NCI-H2107 treated with DMSO at 0.1 percent for 48 hours (cell line): ENCODE data around the gene SDHAF1.
A peak's percentile ranks its signal among the peaks of the same experiment; 100 is the strongest.
"Not testable (repeated sequence)": the region's sequence is repeated elsewhere in the genome, so short reads cannot be mapped to it uniquely, and the experiment has no call there.

Experiments used
- DNase-seq: peaks from one replicate; lab custom pipeline; 2025; ENCODE audit not compliant: unreplicated experiment; lab: John Stamatoyannopoulos, UW

The SDHAF1 gene, protein sequence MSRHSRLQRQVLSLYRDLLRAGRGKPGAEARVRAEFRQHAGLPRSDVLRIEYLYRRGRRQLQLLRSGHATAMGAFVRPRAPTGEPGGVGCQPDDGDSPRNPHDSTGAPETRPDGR

DNA sequence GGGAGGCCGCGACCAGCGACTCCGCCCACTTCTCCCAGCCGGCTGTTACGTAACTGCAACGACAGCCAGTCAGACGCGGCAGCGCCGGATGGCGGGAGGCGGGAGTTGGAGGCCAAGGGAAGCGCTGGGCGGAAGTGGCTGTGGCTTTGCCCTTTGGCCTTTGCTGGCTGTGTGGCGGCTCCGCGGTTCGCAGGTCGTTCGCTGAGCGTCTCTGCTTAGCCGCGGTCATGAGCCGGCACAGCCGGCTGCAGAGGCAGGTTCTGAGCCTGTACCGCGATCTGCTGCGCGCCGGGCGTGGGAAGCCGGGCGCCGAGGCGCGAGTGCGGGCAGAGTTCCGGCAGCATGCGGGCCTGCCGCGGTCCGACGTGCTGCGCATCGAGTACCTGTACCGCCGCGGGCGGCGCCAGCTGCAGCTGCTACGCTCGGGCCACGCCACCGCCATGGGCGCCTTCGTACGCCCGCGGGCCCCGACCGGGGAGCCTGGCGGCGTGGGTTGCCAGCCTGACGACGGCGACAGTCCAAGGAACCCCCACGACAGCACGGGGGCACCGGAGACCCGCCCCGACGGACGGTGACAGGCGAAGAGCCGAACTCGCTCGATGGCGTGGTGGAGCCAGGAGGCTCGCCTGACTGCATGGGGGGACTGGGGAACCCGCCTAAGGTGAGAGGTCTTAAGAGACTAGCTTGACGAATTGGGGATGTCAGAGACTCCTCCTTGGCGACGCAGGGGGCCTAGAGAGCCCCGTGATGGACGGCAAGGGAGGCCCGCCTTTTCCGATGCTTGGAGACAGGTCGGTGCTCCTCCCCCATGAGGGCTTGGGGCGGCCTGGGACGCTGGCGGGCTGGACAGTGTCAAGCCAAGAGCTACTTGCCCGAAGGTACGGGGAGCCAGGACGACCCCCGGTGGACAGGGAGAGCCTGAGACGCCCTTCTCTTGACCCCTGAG lies at the start of gene SDHAF1:
TSS of gene SDHAF1 (plus strand) at position 141 of the 946 bp plus-strand sequence. CDS start at position 228, 87 bp downstream.
- DNase-seq, result peak; percentile 79

DNA sequence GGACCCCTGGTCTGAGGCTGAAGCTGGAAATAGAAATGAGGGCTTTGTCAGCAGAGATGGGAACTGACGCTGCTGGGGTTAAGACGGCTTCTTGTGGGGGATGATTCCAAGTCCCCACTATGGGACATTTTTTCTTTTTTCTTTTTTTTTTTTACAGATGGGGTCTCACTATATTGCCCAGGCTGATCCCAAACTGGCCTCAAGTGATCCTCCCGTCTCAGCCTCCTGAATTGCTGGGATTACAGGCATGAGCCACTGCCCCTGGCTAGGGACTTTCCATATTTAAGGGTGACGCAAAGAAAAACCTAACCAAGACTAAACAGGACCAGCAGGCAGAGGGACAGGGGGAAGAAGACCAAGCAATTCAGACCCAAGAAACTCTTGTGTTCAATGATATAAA lies 48.8 kb upstream of the SDHAF1 start:
- no peak for DNase-seq

DNA sequence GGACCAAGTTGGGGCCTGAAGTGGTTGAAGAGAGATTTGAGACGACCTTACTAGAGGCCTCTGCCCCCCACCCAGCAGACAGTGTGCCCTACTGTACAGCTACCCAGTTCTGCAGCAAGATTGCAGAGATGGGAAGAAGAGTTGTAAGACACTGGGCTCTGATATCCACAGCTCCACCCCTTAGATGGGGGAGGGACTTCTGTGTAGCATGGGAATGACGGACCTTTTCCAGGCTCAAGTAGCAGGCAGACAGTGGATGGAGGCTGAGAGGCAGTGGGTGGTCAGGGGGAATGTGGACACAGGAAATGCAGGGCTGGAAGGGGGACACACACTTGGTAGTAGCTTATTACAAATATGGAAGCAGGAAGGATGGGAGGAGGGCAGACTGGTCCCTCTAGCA lies 45.9 kb upstream of the SDHAF1 start:
- no peak for DNase-seq

DNA sequence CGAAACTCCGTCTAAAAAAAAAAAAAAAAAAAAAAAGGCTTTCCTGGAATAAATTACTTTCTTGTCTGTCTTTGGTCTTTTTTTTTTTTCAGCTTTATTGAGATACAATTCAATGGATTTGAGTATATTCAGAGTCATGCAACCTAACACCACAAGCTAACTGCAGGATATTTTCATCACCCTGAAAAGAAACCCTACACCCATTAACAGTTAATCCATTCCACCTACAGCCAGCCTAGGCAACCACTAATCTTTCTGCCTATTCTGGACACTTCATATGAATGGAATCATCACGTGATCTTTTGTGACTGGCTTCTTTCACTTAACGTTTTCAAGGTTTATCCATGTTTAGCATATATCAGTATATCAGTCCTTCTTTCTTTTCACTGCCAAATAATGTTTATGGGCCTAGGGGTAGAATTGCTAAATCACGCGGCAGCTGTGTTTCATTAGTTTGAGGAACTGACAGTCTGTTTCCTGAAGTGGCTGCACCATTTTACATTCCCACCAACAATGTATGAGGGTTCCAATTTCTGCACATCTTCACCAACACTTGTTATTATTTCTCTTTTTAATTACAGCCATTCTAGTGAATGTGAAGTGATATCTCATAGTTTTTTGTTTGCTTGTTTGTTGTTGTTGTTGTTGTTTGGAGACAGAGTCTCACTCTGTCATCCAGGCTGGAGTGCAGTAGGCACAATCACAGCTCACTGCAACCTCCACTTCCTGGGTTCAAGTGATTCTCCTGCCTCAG lies 38.9 kb upstream of the SDHAF1 start:
- peak; percentile 9 for DNase-seq

DNA sequence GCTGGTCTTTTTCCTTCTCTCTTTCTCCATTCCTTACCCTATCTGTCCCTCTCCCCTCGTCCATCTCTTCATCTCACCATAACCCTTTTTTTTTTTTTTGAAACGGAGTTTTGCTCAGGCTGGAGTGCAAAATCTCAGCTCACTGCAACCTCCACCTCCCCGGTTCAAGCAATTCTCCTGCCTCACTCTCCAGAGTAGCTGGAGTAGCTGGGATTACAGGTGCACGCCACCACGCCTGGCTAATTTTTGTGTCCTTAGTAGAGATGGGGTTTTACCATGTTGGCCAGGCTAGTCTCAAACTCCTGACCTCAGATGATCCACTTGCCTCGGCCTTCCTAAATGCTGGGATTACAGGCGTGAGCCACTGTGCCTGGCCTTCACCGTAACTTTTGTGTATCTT lies 37.6 kb upstream of the SDHAF1 start:
- not testable (repeated sequence) for DNase-seq

DNA sequence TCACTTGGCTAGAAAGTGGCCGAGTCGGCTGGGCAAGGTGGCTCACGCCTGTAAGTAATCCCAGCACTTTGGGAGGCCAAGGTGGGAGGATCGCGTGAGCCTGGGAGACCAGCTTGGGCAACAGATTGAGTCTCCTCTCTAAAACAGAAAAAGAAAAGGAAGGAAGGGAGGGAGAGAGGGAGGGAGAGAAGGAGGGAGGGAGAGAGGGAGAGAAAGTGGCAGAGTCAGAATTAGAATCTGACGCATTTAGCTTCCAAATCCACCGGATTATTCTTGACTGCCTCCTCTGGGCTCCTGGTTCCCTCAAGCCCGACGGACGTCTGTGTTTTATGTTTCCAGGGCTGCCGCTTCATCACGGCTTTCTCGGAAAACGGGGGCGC lies 36.3 kb upstream of the SDHAF1 start:
- DNase-seq, result no peak

DNA sequence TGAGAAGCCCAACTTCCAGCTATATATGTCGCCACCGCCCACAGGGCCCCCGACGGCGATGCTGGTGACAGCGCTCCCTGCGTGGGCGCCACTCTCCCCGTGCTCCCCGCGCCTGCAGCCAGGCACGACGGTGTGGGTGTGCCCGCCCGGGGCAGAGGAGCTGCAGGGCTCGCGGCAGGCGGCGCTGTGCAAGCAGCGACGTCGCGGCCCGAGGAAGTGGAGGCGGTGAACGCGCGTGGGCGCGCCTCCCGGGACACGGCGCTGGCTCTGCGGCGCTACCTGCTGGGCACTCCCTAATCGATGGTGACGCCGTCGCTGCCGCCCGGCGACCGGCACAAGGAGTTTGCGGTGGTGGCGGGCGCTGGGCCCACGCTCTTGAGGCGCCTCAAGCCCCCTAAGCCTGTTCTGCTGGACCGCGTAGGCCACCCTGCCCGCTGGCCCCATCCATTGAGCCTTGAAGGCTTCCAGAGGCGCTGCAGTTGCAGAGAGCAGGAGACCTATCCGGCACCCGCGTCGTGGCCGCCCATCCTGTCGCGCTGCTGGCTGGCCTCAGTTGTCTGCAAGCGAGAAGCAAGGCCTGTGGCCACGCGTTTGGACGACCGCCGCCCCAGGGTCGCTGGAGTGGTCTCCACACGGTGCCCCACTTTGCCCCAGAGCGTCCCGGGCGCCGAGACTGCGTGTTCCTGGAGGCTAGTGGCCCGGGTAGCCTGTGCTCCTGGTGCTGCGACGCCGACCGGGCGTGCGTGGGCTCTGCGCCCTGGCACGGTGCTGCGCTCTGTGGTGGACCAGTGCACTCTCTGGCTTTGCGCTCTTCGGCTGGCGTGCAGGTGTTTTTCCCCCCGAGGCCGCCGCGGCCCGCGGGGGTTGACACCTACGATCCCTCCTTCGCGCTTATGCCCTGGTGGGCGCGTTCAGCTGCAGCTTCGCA lies 35.7 kb upstream of the SDHAF1 start:
- DNase-seq, result no peak

DNA sequence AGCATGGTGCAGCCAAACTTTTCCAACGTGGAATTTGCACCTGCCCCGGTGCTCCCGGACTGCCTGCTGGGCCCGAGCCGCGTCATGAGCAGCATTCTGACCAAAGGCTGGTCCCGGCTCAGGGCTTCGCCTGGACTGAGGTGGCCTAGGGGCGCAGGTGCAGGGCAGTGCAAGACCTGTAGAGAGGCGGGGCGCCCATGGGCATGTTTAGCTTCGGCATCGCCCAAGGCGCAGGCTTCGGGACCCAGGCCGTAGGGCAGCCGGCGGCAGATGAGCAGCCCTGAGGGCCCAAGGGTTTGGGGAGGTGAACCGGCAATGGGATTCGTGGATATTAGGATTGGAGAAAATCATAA lies 35.0 kb upstream of the SDHAF1 start:
- DNase-seq, result no peak

DNA sequence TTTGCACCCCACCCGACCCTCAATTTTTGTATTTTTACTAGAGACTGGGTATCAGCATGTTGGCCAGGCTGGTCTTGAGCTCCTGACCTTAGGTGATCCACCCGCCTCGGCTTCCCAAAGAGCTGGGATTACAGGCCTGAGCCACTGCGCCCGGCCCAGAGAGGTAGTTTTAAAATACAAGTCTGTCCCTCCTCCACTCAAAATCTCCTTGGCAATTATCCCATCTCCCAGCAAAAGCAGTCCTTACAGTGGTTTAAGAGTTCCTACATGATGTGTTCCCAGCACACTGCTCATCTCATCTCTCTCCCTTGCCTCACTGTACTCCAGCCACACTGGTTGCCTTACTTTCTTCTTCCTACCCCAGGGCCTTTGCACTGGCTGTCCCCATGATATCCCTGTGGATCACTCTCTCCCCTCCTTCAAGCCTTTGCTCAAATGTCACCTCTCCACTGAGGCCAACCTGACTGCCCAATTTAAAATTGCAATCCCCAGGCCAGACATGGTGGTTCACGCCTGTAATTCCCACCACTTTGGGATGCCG lies 34.5 kb upstream of the SDHAF1 start:
- DNase-seq, result no peak

DNA sequence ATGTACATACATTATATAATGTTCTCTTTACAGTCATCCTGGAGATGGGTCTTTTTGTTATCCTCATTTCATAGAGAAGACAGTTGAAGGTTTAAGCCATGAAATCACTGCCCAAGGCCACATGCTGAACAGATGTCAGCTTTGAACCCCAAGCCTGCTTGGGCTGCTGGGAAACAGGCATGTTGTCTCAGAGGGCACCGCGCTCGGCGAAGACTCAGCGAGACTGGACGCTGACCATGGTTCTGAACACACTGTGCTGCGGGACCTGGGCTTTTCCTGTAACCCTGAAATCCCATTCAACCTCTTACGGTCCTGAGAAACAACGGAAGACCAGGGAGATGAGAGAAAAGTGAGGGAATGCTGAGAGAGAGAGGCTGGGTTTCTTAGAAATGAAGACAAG lies 31.5 kb upstream of the SDHAF1 start:
- DNase-seq, result no peak

DNA sequence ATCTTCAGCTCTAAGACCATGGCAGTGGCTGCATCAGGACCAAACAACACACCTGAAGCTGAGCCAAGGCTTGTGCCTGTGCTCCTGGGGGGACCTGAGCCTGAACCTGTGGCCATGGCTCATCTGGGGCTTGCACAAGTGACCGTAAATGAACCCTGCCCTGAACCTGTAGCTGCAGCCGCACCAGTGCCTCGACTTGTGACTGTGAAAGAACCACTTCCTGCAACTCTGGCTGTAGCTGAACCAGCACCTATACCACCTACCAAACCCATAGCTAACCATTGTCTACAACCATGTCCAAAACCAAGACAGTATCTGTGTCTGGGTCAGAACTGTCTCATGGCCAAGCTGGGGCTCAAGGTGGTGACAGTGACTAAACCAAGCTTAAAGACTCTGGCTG lies 28.2 kb upstream of the SDHAF1 start:
- no peak for DNase-seq

DNA sequence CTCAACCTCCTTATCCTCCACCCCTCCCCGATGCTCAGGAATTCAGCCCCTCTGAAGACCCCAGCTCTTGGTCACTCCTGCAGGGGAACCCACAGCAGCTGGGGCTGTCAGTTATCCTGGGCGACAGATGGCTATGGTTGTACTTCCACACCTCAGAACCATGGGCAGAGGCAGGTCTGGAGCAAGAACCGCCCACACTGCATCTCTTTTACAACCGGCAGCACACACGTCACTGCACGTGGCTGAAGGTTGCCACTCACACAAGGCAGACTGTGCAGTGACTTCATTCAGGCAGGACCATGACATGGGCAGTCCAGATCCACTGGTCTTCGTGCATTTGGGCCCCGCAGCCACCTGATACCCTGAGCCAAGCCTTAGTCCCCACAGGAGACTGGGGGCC lies 21.5 kb upstream of the SDHAF1 start:
- DNase-seq, result no peak

DNA sequence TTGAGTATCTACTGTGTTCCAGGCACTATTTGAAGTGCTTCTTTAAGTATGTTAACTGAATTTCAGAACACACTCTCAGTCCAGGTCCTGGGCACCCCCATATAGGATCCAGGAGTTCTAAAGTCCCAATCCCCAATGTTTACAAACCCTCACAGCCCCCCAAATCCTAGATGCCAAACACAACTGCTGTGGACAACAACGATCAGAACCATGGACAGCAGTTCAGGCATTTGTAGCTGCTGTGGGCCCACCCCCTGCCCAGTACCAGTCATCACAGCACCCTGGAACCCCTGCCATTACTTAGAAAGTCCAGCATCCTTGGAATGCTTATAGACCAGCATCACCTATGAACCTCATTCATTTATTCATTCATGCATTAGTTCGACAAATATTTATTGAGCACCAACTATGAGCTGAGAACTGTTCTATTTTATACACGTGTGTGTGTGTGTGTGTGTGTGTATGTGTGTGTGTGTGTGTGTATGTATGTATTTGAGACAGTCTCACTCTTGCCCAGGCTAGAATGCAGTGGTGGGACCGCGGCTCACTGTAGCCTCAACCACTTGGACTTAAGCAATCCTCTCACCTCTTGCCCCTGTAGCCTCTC lies 19.3 kb upstream of the SDHAF1 start:
- no peak for DNase-seq

DNA sequence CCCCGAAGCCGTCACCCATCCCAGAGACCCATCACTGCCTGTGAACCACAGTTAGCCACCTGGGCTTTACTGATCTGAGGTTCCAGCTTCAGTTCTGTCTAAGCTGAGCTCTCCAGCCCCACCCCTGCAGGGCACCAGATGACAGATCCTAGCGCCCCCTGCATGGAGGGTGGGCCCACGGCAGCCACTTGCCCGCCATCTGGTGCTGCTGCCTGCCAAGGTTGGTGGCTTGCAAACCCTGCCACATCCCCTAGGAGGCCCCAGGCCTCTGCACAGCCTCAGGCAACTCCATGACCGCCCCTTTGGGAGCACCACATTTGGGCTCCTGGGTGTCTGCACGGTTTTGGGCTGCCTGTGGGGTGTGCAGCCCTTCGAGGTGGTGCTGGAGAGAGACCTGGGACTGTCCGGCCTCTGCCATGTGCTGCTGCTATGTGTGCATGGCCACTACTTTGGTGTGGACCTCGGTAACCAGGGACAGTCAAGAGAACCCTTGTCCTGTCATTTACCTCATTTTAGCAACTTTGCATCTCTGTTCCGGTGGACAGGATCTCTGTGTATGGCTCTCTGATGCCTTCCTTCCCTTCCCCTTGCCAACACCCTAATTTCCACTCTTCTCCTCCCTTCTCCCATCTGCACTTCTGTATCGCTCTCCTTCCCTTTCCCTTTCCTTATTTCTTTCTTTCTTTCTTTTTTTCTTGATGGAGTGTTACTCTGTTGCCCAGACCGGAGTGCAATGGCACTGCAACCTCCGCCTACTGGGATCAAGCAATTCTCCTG lies 17.4 kb upstream of the SDHAF1 start:
- DNase-seq, result no peak

DNA sequence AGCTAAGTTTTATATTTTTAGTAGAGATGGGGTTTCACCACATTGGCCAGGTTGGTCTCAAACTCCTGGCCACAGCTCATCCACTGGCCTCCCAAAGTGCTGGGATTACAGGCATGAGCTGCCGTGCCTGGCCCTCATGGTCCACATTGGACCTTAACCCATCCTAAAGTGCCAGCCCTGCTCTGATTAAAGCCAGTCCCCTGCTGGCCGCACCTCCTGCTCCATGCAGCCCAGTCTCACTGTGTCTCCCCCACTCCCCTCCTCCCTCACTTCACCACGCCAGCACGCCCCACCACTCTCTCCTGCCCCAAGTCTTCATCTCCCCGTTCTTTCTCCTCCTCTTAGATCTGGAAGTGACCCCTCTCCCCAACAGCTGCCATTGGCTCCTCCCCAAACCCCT lies 16.7 kb upstream of the SDHAF1 start:
- DNase-seq, result no peak

DNA sequence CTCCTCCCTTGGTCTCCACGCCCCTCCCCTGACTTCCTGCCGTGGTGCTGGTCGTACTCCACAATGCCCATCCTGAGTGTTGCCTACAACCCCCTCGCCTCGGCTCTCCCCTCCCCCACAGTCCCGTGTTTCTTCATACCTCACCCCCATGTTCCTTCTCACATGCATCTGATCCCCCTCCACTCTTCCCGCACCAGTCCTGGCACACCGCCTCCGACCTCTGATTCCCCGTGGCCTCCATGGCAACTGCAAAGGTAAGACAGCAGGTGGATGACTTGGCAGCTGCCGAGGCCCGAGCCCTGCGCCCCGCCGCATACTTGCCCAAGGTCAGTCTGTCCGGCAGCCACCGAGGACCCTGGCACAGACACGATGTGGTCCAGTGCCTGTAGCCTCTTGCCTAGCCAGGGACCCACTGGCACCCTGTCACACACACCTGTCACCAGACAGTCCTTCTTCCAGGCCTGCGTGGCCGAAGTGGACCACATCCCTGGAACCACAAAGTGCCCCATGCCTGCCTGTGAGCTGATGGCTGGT lies 16.1 kb upstream of the SDHAF1 start:
- no peak for DNase-seq

DNA sequence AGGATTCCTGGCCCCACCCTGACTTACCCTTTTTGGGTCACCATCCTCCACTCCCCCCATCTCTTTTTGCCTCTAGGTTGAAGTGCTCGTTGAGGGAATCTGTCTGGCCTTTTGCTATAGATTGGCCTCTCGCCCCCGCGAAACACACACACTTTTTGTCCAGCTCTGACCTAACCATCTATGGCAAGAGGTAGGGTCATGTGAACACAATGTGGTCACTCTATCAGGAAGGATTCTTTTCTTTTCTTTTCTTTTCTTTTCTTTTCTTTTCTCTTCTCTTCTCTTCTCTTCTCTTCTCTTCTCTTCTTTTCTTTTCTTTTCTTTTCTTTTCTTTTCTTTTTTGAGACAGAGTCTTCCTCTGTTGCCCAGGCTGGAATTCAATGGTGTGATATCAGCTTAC lies 14.0 kb upstream of the SDHAF1 start:
- DNase-seq, result not testable (repeated sequence)

DNA sequence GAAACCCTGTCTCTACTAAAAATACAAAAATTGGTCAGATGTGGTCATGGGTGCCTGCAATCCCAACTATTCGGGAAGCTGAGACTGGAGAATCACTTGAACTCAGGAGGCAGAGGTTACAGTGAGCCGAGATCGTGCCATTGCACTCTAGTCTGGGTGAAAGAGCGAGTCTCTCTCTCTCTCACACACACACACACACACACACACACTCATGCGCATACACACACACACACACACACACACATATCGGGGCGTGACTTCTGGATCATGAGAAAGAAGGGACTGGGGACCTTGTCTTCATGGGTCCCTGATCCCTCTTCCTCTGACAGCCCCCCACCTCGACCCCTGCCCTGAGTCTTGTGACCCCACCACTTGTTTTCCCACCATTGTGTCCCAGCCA lies 11.8 kb upstream of the SDHAF1 start:
- DNase-seq, result no peak

DNA sequence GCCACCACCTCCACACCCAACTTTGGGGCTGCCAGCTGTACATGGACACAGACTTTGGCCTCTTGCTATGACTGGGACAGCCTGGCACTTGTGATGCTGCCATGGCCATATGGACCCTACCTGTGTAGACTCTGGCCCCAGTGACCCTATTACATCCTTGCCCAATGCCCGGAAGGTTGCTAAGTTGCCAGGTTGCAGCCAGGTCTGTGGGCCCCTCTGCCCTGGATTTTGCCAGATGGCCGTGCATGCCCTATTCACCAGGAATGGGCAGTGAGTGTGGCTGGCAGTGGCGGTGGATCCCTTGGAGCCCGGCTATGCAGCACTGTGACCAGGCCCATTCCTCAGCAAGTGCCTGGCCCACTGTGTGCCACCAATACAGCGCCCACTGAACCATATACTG lies 8.9 kb upstream of the SDHAF1 start:
- DNase-seq, result no peak
